GM18526 (cell line): Measurements from ENCODE around the gene MORN3.

ENCODE experiments used
- POLR2A ChIP-seq: IDR thresholded peaks from 3 replicates; pipeline ENCODE4 v1.6.1; 2011; ENCODE audit not compliant: insufficient read length; ENCODE audit errors: extremely low read depth

MORN3 gene

DNA sequence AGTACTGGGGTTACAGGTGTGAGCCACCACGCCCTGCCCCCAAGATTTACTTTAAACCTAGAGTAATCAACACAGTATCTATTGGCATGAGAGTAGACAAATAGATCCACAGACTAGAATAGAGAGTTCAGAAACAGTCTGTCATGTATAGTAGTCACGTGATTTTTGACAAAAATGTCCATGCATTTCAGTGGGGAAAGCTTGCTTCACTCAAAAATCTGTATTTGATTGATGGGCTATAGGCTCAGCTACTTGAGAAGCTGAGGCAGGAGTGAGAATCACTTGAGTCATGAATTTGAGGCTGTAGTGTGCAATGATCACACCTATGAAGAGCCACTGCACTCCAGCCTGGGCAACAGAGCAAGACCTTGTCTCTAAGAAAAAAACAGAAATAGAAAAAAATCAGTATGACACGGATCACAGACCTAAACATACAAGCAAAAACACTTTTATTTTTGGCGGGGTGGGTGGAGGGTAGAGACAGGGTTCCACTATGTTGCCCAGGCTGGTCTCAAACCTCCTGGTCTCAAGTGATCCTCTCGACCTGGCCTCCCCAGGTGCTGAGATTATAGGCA is 50.7 kb downstream of the MORN3 start:
- TF ChIP-seq POLR2A = no peak

DNA sequence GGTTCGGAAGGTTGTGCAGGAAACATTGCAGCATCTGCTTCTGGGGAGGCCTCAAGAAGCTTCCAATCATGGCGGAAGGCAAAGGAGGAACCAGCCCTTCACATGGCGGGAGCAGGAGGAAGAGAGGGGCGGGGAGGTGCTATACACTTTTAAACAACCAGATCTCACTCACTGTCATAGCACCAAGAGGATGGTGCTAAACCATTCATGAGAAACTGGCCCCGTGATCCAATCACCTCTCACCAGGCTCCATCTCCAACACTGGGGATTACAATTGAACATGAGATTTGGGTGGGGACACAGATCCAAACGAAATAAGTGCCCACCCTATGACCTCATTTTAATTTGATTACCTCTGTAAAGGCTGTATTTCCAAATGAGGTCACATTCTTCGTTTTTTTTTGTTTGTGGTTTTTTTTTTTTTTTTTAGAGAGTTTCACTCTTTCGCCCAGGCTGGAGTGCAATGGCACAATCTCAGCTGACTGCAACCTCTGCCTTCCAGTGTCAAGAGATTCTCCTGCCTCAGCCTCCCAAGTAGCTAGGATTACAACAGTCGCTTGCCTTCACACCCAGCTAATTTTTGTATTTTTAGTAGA is 54.5 kb downstream of the MORN3 start:
- TF ChIP-seq POLR2A = no peak

DNA sequence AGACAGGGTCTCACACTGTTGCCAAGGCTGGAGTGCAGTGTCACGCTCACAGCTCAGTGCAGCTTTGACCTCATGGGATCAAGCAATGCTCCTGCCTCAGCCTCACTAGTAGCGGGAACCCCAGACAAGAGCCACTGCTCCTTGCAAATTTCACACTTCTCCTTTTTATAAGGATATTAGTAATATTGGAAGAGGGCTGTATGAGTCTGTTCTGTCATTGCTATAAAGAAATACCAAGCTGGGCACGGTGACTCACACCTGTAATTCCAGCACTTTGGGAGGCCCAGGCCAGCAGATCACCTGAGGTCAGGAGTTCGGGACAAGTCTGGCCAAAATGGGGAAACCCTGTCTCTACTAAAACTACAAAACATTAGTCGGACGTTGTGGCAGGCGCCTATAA is 56.0 kb downstream of the MORN3 start:
- TF ChIP-seq POLR2A = no peak

DNA sequence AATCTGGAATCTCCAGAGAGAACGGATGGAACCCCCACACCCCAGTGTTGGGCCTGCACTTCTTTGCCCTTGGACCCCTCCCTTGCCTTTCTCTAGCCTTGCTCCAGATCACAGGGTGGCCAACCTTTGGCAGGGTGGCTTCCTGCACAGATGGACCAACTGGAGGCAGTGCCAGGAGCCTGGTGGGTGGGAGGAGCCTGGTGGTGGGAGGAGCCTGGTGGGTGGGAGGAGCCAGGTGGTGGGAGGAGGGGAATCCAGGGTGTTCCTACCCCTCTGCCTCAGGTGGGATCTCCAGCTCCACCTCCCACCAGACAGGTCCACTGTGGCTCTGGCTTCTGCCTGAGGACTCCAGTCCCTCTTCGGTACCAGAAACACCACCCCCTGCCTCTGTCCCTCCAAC is 58.1 kb downstream of the MORN3 start:
- TF ChIP-seq POLR2A = no peak

DNA sequence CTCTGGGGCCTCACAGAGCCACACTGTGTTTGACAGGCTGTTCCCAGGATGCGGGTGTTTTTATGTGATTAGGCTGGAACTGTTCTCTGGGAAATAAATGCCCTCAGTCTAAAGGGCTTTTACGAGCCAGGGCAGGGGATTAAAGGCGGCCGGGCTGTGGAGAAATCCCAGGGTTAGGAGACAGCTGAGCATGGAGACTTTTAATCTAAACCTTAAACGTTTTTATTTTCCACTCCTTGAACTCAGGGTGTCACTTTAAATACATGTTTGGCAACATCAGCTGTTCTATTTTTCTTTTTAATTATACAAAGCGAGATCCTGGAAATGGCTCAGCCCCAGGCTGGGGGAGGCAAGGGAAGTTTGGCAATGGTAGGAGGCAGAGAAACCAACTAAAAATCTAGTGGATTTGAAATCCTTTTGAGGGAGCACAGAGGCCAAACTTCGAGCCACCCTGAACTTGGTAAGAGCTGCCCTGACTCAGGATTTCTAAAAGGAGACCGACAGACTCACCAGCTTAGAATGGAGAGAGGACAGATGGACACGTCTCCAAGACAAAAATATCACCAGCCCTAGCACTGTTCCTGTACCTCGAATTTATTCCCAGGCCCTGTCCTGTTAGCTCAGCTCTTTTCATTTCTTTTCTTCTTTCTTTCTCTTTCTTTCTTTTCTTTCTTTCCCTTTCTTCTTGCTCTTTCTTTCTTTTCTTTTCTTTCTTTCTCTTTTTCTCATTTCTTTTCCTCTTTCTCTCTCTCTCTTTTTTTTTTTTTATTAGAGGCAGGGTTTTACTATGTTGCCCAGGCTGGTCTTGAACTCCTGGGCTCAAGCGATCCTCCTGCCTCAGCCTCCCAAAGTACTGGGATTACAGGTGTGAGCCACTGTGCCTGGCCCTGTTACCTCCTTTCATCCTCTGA is 59.0 kb downstream of the MORN3 start:
- TF ChIP-seq POLR2A = no peak

DNA sequence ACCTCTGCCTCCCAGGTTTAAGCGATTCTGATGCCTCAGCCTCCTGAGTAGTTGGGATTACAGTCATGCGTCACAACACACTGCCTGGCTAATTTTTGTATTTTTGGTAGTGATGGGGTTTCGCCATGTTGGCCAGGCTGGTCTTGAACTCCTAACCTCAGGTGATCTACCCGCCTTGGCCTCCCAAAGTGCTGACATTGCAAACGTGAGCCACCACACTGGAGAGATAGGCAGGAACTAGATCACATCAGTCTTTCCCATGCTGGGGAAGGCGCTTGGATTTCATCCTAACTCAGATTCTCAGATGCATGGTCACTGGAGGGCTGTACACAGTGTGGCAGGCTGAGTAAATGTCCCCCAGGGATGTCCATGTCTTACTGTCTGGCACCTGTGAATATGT is 61.2 kb downstream of the MORN3 start:
- TF ChIP-seq POLR2A = no peak

DNA sequence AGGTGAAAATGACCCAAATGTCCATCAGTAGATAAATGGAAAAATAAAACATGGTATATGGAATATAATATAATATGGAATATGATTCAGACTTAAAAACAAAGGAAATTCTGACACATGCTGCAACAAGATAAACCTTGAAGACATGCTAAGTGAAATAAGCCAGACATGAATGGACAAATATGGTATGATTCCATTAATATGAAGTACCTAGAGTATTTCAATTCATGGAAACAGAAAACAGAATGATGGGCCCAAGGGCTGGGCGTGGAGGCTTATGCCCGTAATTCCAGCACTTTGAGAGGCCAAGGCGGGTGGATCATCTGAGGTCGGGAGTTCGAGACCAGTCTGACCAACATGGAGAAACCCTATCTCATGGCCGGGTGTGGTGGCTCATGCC is 65.9 kb downstream of the MORN3 start:
- TF ChIP-seq POLR2A = no peak

DNA sequence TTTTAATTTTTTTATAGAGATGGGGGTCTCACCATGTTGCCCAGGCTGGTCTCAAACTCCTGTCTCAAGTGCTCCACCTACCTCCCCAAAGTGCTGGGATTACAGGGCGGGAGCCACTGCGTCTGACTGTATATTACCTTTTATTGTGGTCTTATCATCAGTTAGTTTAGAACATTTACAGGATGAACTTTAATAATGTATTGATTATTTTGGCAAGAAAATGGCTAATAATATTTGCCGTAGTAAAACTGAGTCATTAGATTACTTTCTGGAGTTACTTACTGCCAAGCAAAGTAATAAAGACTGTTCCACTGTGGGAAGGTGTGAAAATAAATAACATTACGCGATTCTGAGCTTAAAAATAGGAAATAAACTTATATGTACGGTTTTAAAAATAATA is 66.7 kb downstream of the MORN3 start:
- no peak for TF ChIP-seq POLR2A

DNA sequence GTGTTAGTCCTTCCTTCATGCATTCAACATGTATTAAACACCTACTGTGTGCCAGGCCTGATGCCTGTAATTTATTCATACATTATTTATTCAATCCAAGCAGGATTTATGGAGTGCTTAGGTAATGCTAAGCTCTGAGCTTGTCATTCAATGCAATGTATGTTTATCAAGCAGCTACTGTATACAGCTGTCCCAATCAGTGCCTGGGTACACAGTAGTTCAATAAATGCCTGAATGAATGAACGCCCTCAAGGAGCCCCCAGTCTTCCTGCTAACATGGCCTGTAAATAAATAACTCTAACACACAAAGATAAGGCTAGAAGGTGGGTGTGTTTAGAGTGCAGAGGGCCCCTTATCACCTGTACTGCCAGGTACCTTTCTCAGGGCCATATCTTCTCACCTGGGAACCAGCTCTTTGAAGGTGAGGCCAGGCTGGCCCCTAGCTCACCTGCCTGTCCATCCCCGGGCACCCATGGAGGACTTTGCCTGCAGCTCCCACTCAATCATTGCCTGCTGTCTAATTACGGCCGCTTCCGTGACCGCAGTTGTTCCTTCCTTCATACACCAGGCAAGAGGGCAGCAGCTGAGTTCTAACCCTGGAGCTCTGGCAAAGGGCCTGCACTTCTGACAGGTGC is 68.6 kb downstream of the MORN3 start:
- no peak for TF ChIP-seq POLR2A
